WI38 (cell line): ENCODE results near the gene SPTLC3.

Experiments
- H3K4me3 ChIP-seq: 2 replicates; pipeline ENCODE4 v1.5.1; 2011; ENCODE audit warnings: low read depth, mild to moderate bottlenecking, control low read depth, low read length
- CTCF ChIP-seq: IDR thresholded peaks from 2 replicates; pipeline ENCODE4 v1.5.1; 2012; ENCODE audit warnings: low read depth, mild to moderate bottlenecking, control low read depth, low read length

SPTLC3 gene

DNA sequence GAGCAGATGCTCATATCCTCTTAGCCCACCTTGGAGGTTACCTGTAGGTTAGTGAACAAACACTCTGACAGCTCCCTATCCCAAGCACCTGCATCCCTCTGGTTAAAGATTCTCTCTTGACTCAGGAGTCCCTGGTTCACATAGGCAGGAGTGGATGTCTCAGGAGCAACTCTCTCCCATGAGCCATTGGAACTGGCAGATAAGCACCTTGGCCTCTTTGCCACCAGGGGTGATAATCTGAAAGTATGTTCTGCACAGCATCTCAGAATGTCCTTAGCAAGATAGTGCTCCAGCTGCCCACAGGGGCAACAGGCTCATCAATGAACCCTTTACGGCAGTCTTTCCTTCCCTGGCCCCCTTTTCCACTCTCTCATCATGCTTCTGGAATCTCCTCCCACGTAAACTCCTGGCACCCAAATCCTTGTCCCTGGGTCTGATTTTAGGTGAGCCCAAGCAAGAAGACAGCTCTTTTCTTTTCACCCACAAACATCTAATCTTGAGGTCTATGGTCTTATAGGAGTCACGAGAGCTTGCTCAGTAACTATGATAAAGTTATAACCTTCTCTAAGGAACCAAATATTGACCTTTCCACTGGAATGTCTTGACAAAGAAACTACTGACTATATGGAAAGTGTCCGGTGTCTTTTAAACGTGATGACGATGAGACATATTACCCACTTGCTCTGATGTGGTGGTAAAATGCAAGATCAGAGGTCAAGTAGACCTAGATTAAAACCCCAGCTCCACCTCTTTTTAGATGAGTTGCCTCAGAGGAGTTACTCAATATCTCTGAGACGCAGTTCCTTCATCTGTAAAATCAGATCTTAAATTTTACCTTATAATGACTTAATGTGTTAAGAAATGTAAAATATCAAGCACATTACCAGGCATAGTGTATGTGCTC is 172.5 kb downstream of the SPTLC3 start:
- TF ChIP-seq CTCF: no peak
- H3K4me3 ChIP-seq: no peak overlapping the region

- no peak for TF ChIP-seq CTCF
- no peak overlapping the region for H3K4me3 ChIP-seq
These were observed 174.2 kb downstream of the SPTLC3 start for GRCh38 chr20:13183005-13183404.

DNA sequence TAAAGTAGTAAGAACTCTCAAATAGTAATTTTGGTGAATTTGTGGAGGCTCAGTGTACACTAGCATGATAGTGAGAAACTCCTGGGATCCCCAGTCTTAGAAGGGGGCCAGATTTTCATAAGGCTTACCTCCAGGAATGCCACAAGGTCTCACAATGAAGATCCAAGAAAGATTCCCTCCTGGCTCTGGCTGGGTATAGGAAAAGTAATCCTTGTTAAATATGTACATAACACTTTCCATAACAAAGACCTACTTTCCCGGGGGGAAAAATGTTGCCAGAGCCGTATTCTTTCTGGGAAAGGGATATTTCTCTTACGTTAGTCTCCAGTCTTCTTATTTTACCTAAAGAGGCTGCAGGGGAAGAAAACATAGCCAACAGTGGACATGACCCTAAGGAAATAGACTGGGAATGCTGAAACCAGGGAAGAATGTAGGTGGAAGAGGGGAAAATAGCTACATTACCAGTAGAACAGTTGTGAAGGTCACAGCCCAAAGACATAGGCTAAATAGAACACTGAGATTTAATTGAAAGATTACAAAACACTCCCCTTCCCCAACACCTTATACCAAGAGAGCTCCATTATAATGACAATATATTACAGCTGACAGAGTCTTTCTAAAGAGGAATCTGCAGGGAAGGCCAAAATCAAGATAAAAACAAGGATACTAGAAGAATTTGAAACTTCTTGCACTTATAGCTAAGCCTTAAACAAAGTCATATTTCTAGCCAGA is 177.4 kb downstream of the SPTLC3 start:
- no peak for TF ChIP-seq CTCF
- no peak overlapping the region for H3K4me3 ChIP-seq

DNA sequence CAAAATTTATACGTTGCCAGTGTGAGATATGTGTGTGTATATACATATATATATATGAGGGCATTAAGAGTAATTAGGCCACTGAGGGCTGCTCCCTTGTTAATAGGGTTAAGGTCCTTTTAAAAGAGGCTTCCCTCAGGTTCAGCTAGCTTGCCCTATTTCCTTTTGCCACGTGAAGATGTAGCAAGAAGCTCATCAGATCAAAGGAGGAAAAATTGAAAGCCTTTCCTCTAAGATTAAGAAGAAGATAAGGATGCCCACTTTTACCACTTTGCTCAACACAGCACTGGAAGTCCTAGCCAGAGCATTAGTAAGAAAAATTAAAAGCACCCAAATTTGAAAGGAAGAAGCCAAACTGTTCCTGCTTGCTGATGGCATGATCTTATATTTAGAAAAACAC is 179.1 kb downstream of the SPTLC3 start:
- no peak for TF ChIP-seq CTCF
- H3K4me3 ChIP-seq: no peak overlapping the region

DNA sequence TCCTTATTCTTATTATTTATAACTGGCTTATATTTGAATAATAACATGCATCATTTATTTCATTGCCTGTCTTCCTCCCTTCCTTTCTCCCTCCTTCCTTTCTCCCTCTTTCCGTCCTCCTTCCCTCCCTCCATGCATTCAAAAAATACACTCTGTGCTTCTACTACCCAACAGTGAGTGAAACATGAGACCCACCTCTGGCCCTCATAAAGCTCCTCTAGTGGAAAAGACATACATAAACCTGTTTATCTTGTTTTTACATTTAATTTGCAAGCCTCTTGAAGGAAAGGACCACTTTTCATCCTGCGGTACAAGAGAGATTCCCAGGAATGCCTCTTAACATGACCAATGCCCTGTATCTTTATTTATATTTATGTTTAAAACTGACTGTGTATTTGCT is 190.5 kb downstream of the SPTLC3 start:
- no peak for TF ChIP-seq CTCF
- H3K4me3 ChIP-seq: no peak overlapping the region

DNA sequence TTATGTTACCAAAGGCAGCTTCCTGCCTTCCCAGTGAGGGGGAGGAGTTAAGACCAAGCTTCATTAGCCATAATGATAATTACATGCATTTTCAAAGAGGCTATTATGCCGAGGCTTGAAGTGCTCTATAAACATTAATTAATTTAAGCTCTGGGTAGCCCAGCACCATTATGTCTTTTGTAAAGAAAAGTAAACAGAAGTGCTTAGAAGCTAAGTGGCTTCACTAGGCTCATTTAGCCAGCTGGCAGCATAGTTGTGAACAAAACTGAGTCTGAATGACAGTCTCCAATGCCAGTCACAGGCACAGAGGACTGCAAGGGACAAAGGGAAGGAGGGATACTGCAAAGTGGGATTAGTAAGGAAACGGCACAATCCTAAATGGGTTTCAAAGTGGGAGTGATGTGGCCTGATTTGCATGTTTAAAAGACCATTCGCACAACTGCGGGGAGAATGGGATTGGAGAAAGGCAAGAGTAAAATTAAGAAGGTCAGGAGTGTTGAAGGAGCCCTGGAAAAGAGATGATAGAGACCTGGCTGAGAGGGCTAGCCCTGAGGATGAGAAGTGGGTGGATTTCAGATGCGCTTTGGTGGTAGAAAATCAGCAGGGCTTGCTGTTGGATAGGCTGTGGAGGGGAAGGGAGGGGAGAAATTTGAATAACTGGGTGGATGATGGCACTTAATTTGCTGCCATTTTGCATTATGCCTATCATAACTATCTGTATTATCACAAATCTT is 192.2 kb downstream of the SPTLC3 start:
- TF ChIP-seq CTCF: no peak
- H3K4me3 ChIP-seq: no peak overlapping the region
